Measurements from ENCODE around the gene ZNF746. TPM values are rescaled to one million over a fixed set of nuclear protein-coding genes. Genes with fewer than 3 reads are reported as not detected.

ZNF746 gene
- polyA plus RNA-seq, 1 donor (not counting 4 experiments of a cell fraction or from before 2014, with no cell fraction given) = 7.0 TPM

DNA sequence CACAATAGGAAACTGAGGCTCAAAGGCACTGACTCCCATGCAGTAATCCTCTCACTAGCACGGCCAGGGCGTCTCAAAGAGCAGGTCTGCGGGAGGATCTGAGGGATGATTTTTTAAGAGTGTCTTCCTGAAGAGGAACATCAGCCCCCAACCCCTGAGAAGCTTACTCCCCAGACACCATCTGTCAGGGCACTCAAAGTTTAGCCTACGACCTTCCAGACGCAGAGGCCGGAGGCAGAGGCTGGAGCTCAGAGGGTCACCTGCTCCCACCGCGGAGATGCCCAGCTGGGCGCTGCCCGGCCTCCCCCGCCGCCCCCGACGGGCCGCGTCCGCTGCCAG, 38.4 kb downstream of the ZNF746 start:
- Histone ChIP-seq H3K79me2 (ENCODE audit: control insufficient read depth, insufficient read depth, low read length) (peaks cover 34% of the 10 kb centered on the region), H3K27me3 (ENCODE audit: control insufficient read depth, extremely low read depth, insufficient read depth, low read length) (no peaks in the 10 kb centered on the region), H4K20me1 (ENCODE audit: control insufficient read depth, extremely low read depth, insufficient read depth, low read length) (no peaks in the 10 kb centered on the region), H3K9me3 (ENCODE audit: control insufficient read depth, low read depth, low read length) (no peaks in the 10 kb centered on the region), H3K27ac (ENCODE audit: control insufficient read depth, insufficient read depth, low read length) (peak overlapping the region; percentile 10), H3K9ac (ENCODE audit: control insufficient read depth, extremely low read depth, insufficient read depth, low read length) (peak overlapping the region; percentile 69), H3K4me1 (ENCODE audit: control insufficient read depth, extremely low read depth, insufficient read depth, low read length) (peaks cover 8% of the 10 kb centered on the region), H3K4me3 (ENCODE audit: control insufficient read depth in 2 of 3, extremely low read depth in 1 of 3, insufficient read depth in 2 of 3, low read depth in 1 of 3, low read length in 3 of 3) (peak overlapping the region; percentile 62 to 76 (median 63)), H3K9me1 (ENCODE audit: control insufficient read depth, extremely low read depth, insufficient read depth, low read length) (no peaks in the 10 kb centered on the region), H3K36me3 (ENCODE audit: control insufficient read depth in 2 of 2, extremely low read depth in 1 of 2, insufficient read depth in 2 of 2, low read length in 2 of 2) (peaks cover 7 to 10% of the 10 kb centered on the region in 2 experiments), H3K4me2 (ENCODE audit: control insufficient read depth, extremely low read depth, insufficient read depth, low read depth, low read length) (peak overlapping the region; percentile 74), H2AFZ (ENCODE audit: control insufficient read depth, low read length) (no peak overlapping the region)
- no peak for DNase-seq (ENCODE audit: low read depth, low spot score)
- TF ChIP-seq, protein P1, sequence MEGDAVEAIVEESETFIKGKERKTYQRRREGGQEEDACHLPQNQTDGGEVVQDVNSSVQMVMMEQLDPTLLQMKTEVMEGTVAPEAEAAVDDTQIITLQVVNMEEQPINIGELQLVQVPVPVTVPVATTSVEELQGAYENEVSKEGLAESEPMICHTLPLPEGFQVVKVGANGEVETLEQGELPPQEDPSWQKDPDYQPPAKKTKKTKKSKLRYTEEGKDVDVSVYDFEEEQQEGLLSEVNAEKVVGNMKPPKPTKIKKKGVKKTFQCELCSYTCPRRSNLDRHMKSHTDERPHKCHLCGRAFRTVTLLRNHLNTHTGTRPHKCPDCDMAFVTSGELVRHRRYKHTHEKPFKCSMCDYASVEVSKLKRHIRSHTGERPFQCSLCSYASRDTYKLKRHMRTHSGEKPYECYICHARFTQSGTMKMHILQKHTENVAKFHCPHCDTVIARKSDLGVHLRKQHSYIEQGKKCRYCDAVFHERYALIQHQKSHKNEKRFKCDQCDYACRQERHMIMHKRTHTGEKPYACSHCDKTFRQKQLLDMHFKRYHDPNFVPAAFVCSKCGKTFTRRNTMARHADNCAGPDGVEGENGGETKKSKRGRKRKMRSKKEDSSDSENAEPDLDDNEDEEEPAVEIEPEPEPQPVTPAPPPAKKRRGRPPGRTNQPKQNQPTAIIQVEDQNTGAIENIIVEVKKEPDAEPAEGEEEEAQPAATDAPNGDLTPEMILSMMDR (optimal IDR thresholded peaks at IDR 0.05 in 1 of 3, IDR thresholded peaks at IDR 0.05 in 1 of 3, conservative IDR thresholded peaks at IDR 0.05 in 1 of 3; ENCODE audit: extremely low read depth in 1 of 3, insufficient read depth in 2 of 3, low read length in 3 of 3) = no peak
- no peak for TF ChIP-seq EZH2 (IDR thresholded peaks at IDR 0.05; ENCODE audit: low read length)
- no peak for FAIRE-seq
- dilution Hi-C loops (cut with MboI; ENCODE audit: extremely low pct_ligation_motif_present, low sequenced_read_pairs) = no loop called here

DNA sequence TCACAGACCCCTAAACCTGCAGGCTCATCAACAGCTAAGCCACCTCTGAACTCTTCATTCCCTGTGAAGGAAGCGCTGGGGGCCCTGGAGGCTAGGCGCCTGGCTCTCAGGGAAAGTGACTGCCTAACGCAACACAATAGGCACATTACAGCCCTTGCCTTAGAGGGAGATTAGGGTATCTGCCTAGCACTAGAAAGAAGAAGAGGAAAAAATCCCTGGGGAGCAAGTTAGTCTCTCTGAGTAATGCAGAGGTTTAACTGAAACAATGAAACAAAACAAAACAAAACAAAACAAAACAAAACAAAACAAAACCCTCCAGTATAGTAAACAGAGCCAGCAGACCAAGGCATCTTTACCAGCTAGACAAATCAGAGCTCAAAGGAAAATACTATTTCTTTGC, 39.4 kb downstream of the ZNF746 start:
- peaks cover 36% of the 10 kb centered on the region for H3K79me2 ChIP-seq (ENCODE audit: control insufficient read depth, insufficient read depth, low read length)
- no peak for DNase-seq (ENCODE audit: low read depth, low spot score)
- no peak overlapping the region for H2AFZ ChIP-seq (ENCODE audit: control insufficient read depth, low read length)
- no peaks in the 10 kb centered on the region for H3K27me3 ChIP-seq (ENCODE audit: control insufficient read depth, extremely low read depth, insufficient read depth, low read length)
- FAIRE-seq = no peak
- H3K4me2 ChIP-seq (ENCODE audit: control insufficient read depth, extremely low read depth, insufficient read depth, low read depth, low read length) = peak overlapping the region; percentile 74
- H3K4me1 ChIP-seq (ENCODE audit: control insufficient read depth, extremely low read depth, insufficient read depth, low read length) = peaks cover 8% of the 10 kb centered on the region
- H3K9me1 ChIP-seq (ENCODE audit: control insufficient read depth, extremely low read depth, insufficient read depth, low read length) = no peaks in the 10 kb centered on the region
- H3K36me3 ChIP-seq (ENCODE audit: control insufficient read depth in 2 of 2, extremely low read depth in 1 of 2, insufficient read depth in 2 of 2, low read length in 2 of 2) = peaks cover 12 to 19% of the 10 kb centered on the region in 2 experiments
- no peaks in the 10 kb centered on the region for H3K9me3 ChIP-seq (ENCODE audit: control insufficient read depth, low read depth, low read length)
- no peak overlapping the region for H3K9ac ChIP-seq (ENCODE audit: control insufficient read depth, extremely low read depth, insufficient read depth, low read length)
- no peak overlapping the region for H3K4me3 ChIP-seq (ENCODE audit: control insufficient read depth in 2 of 3, extremely low read depth in 1 of 3, insufficient read depth in 2 of 3, low read depth in 1 of 3, low read length in 3 of 3)
- no peaks in the 10 kb centered on the region for H4K20me1 ChIP-seq (ENCODE audit: control insufficient read depth, extremely low read depth, insufficient read depth, low read length)
- dilution Hi-C loops (cut with MboI; ENCODE audit: extremely low pct_ligation_motif_present, low sequenced_read_pairs) = no loop called here
- no peak overlapping the region for H3K27ac ChIP-seq (ENCODE audit: control insufficient read depth, insufficient read depth, low read length)
- TF ChIP-seq EZH2 (IDR thresholded peaks at IDR 0.05; ENCODE audit: low read length) = no peak
- TF ChIP-seq, protein P1 (optimal IDR thresholded peaks at IDR 0.05 in 1 of 3, IDR thresholded peaks at IDR 0.05 in 1 of 3, conservative IDR thresholded peaks at IDR 0.05 in 1 of 3; ENCODE audit: extremely low read depth in 1 of 3, insufficient read depth in 2 of 3, low read length in 3 of 3) = no peak

All from keratinocyte (primary cell).